Measurements from ENCODE around the gene SLC4A5. TPM values are rescaled to one million over a fixed set of nuclear protein-coding genes. Genes with fewer than 3 reads are reported as not detected.

SLC4A5 gene
- total RNA-seq, 1 experiment from 2014 or later: 1.8 TPM

- no peak for TF ChIP-seq EZH2 (IDR thresholded peaks at IDR 0.05; ENCODE audit: borderline replicate concordance, low read depth, low read length, poor library complexity, severe bottlenecking)
- TF ChIP-seq CTCF (conservative IDR thresholded peaks at IDR 0.05; ENCODE audit: low read depth, low read length): no peak
- Histone ChIP-seq H3K4me1 (ENCODE audit: insufficient read depth, low read length, poor library complexity, severe bottlenecking) (no peaks in the 10 kb centered on the region), H3K9me3 (ENCODE audit: low read depth, low read length, poor library complexity, severe bottlenecking) (no peaks in the 10 kb centered on the region), H3K36me3 (ENCODE audit: insufficient read depth, low read length, poor library complexity, severe bottlenecking) (no peaks in the 10 kb centered on the region), H3K4me3 (ENCODE audit: low read depth, low read length, poor library complexity, severe bottlenecking) (no peak overlapping the region), H3K27me3 (replicated peaks; ENCODE audit: insufficient read depth, low read depth, low read length, poor library complexity) (no peaks in the 10 kb centered on the region), H3K27ac (ENCODE audit: low read depth, low read length, poor library complexity, severe bottlenecking) (no peak overlapping the region)
- BruUV-seq (replicated peaks): no TSS peak
- DNase-seq (ENCODE audit: low spot score): no peak
- ChIA-PET CTCF (interaction anchor here (1.0 to 1.6 kb wide), 7 partner anchors 10 to 510 kb away, joined by 3 to 14 read pairs (median 3); no protein-coding TSS in a partner anchor), POLR2A (ENCODE audit: low non-redundant PET) (no interaction called here)
- intact Hi-C loops (cut with micrococcal nuclease; ENCODE audit: unreplicated experiment): loop anchor here (2.0 to 10.0 kb wide), 2 partner anchors 83 to 201 kb away; no protein-coding TSS in a partner anchor
These were observed 9.2 kb downstream of the SLC4A5 start for GRCh38 chr2:74333896-74334586.

- POLR2A ChIA-PET (ENCODE audit: low non-redundant PET): no interaction called here
- TF ChIP-seq CTCF (conservative IDR thresholded peaks at IDR 0.05; ENCODE audit: low read depth, low read length) (peak; percentile 67), EZH2 (IDR thresholded peaks at IDR 0.05; ENCODE audit: borderline replicate concordance, low read depth, low read length, poor library complexity, severe bottlenecking) (no peak)
- intact Hi-C loops (cut with micrococcal nuclease; ENCODE audit: unreplicated experiment): loop anchor here (10.0 kb wide), 1 partner anchor 202 kb away; no protein-coding TSS in a partner anchor
- H3K27ac ChIP-seq (ENCODE audit: low read depth, low read length, poor library complexity, severe bottlenecking): no peak overlapping the region
- BruUV-seq (replicated peaks): no TSS peak
- no peaks in the 10 kb centered on the region for H3K27me3 ChIP-seq (replicated peaks; ENCODE audit: insufficient read depth, low read depth, low read length, poor library complexity)
- CTCF ChIA-PET: interaction anchor here (0.6 kb wide), 1 partner anchor 199 kb away, joined by 3 read pairs; no protein-coding TSS in a partner anchor
- peak; percentile 48 for DNase-seq (ENCODE audit: low spot score)
- H3K9me3 ChIP-seq (ENCODE audit: low read depth, low read length, poor library complexity, severe bottlenecking): no peaks in the 10 kb centered on the region
- no peaks in the 10 kb centered on the region for H3K36me3 ChIP-seq (ENCODE audit: insufficient read depth, low read length, poor library complexity, severe bottlenecking)
- no peak overlapping the region for H3K4me3 ChIP-seq (ENCODE audit: low read depth, low read length, poor library complexity, severe bottlenecking)
- no peaks in the 10 kb centered on the region for H3K4me1 ChIP-seq (ENCODE audit: insufficient read depth, low read length, poor library complexity, severe bottlenecking)
These were observed 10.0 kb downstream of the SLC4A5 start for GRCh38 chr2:74333175-74333574.

- intact Hi-C loops (cut with micrococcal nuclease; ENCODE audit: unreplicated experiment): loop anchor here (10.0 kb wide), 1 partner anchor 202 kb away; no protein-coding TSS in a partner anchor
- no peak for DNase-seq (ENCODE audit: low spot score)
- POLR2A ChIA-PET (ENCODE audit: low non-redundant PET): no interaction called here
These were observed 10.6 kb downstream of the SLC4A5 start for GRCh38 chr2:74332550-74333174.

More at GRCh38 chr2:74332550-74333174, 10.6 kb downstream of the SLC4A5 start:
- TF ChIP-seq CTCF (conservative IDR thresholded peaks at IDR 0.05; ENCODE audit: low read depth, low read length) (no peak), EZH2 (IDR thresholded peaks at IDR 0.05; ENCODE audit: borderline replicate concordance, low read depth, low read length, poor library complexity, severe bottlenecking) (no peak)
- no peaks in the 10 kb centered on the region for H3K36me3 ChIP-seq (ENCODE audit: insufficient read depth, low read length, poor library complexity, severe bottlenecking)
- H3K27me3 ChIP-seq (replicated peaks; ENCODE audit: insufficient read depth, low read depth, low read length, poor library complexity): no peaks in the 10 kb centered on the region
- no TSS peak for BruUV-seq (replicated peaks)
- H3K9me3 ChIP-seq (ENCODE audit: low read depth, low read length, poor library complexity, severe bottlenecking): no peaks in the 10 kb centered on the region
- H3K27ac ChIP-seq (ENCODE audit: low read depth, low read length, poor library complexity, severe bottlenecking): no peak overlapping the region
- no peaks in the 10 kb centered on the region for H3K4me1 ChIP-seq (ENCODE audit: insufficient read depth, low read length, poor library complexity, severe bottlenecking)
- CTCF ChIA-PET: no interaction called here
- H3K4me3 ChIP-seq (ENCODE audit: low read depth, low read length, poor library complexity, severe bottlenecking): no peak overlapping the region

Data from A673 (cell line).